HFF-Myc (cell line): ENCODE data around the gene TIGD3.

Source experiments
- DNase-seq: peaks from one replicate; pipeline ENCODE4 v3.0.0-alpha.2; 2011; ENCODE audit warnings: low read depth; ENCODE audit errors: extremely low read depth
- H3K4me3 ChIP-seq: replicated peaks from 2 replicates; pipeline ENCODE4 v1.5.1; 2011; ENCODE audit warnings: low read depth, mild to moderate bottlenecking, control low read depth, low read length
- CTCF ChIP-seq: IDR thresholded peaks from 2 replicates; pipeline ENCODE4 v1.5.1; 2012; ENCODE audit warnings: mild to moderate bottlenecking, low read depth, low read length, control low read depth; ENCODE audit errors: missing control alignments

Gene TIGD3

GRCh38 chr11:65363770-65364169 is 9.2 kb downstream of the TIGD3 start:
- H3K4me3 ChIP-seq = no peak overlapping the region
- DNase-seq = no peak
- no peak for TF ChIP-seq CTCF

- TF ChIP-seq CTCF = peak; percentile 58
- peak; percentile 55 for DNase-seq
Observed at GRCh38 chr11:65366340-65366773, 11.8 kb downstream of the TIGD3 start.

GRCh38 chr11:65370659-65371049 is 16.1 kb downstream of the TIGD3 start:
- no peak overlapping the region for H3K4me3 ChIP-seq
- TF ChIP-seq CTCF = no peak
- DNase-seq = no peak

More at GRCh38 chr11:65366340-65366773, 11.8 kb downstream of the TIGD3 start:
- H3K4me3 ChIP-seq = no peak overlapping the region

- TF ChIP-seq CTCF = no peak
- no peak for DNase-seq
- no peak overlapping the region for H3K4me3 ChIP-seq
Observed at GRCh38 chr11:65373839-65374580, 19.5 kb downstream of the TIGD3 start.

- H3K4me3 ChIP-seq = no peak overlapping the region
- no peak for TF ChIP-seq CTCF
- DNase-seq = no peak
Observed at GRCh38 chr11:65375012-65375411, 20.5 kb downstream of the TIGD3 start.

- TF ChIP-seq CTCF = no peak
- H3K4me3 ChIP-seq = no peak overlapping the region
- DNase-seq = no peak
Observed at GRCh38 chr11:65376138-65376713, 21.7 kb downstream of the TIGD3 start.

- no peak for TF ChIP-seq CTCF
- H3K4me3 ChIP-seq = no peak overlapping the region
- DNase-seq = no peak
Observed at GRCh38 chr11:65377036-65377435, 22.5 kb downstream of the TIGD3 start.
